ENCODE results near the gene CREB3L2.

- TF ChIP-seq CTCF (IDR thresholded peaks at IDR 0.05): no peak
- TF ChIP-seq POLR2AphosphoS5 (IDR thresholded peaks at IDR 0.05): no peak
Measured at GRCh38 chr7:138006106-138006505, 4.2 kb upstream of the CREB3L2 start.
